HG03175 (cell line): Measurements from ENCODE around the gene COL4A2.
"Not testable (repeated sequence)": the region's sequence is repeated elsewhere in the genome, so short reads cannot be mapped to it uniquely, and the experiment has no call there.

Experiments used
- ATAC-seq: cut with Tn5 transposase; IDR thresholded peaks from one replicate; pipeline ENCODE4 v1.9.1; 2021; ENCODE audit warnings: mild to moderate bottlenecking, moderate library complexity; ENCODE audit not compliant: unreplicated experiment

Gene COL4A2

GRCh38 chr13:110374431-110375370, 67.6 kb downstream of the COL4A2 start:
- ATAC-seq: no peak

- ATAC-seq: no peak
Measured at GRCh38 chr13:110376120-110376519, 69.0 kb downstream of the COL4A2 start.

- no peak for ATAC-seq
Measured at GRCh38 chr13:110377178-110377825, 70.2 kb downstream of the COL4A2 start.

GRCh38 chr13:110377826-110378201, 70.7 kb downstream of the COL4A2 start:
- no peak for ATAC-seq

- ATAC-seq: no peak
Measured at GRCh38 chr13:110379358-110379757, 72.3 kb downstream of the COL4A2 start.

GRCh38 chr13:110379905-110380341, 72.8 kb downstream of the COL4A2 start:
- no peak for ATAC-seq

GRCh38 chr13:110380359-110381028, 73.4 kb downstream of the COL4A2 start:
- no peak for ATAC-seq

- ATAC-seq: no peak
Measured at GRCh38 chr13:110381029-110381360, 73.9 kb downstream of the COL4A2 start.

GRCh38 chr13:110382229-110382628, 75.1 kb downstream of the COL4A2 start:
- ATAC-seq: no peak

- no peak for ATAC-seq
Measured at GRCh38 chr13:110382830-110383229, 75.7 kb downstream of the COL4A2 start.

GRCh38 chr13:110387451-110388107, 80.5 kb downstream of the COL4A2 start:
- peak; percentile 82 for ATAC-seq

GRCh38 chr13:110388108-110388943, 81.2 kb downstream of the COL4A2 start:
- no peak for ATAC-seq

GRCh38 chr13:110390567-110390966, 83.5 kb downstream of the COL4A2 start:
- ATAC-seq: no peak

- ATAC-seq: no peak
Measured at GRCh38 chr13:110391273-110391672, 84.2 kb downstream of the COL4A2 start.

GRCh38 chr13:110392510-110393240, 85.6 kb downstream of the COL4A2 start:
- no peak for ATAC-seq

- no peak for ATAC-seq
Measured at GRCh38 chr13:110393761-110394160, 86.7 kb downstream of the COL4A2 start.

- ATAC-seq: no peak
Measured at GRCh38 chr13:110394371-110394841, 87.3 kb downstream of the COL4A2 start.

- not testable (repeated sequence) for ATAC-seq
Measured at GRCh38 chr13:110395616-110396015, 88.5 kb downstream of the COL4A2 start.

- ATAC-seq: no peak
Measured at GRCh38 chr13:110396476-110396875, 89.4 kb downstream of the COL4A2 start.
